Left forelimb (tissue), 1 donor: Measurements from ENCODE around the gene FBXL20.
"Not testable (repeated sequence)": the region's sequence is repeated elsewhere in the genome, so short reads cannot be mapped to it uniquely, and the experiment has no call there.

Experiments
- DNase-seq: peaks from one replicate; pipeline ENCODE4 v3.0.0-alpha.2; 2018; ENCODE audit warnings: low spot score

The FBXL20 gene, protein sequence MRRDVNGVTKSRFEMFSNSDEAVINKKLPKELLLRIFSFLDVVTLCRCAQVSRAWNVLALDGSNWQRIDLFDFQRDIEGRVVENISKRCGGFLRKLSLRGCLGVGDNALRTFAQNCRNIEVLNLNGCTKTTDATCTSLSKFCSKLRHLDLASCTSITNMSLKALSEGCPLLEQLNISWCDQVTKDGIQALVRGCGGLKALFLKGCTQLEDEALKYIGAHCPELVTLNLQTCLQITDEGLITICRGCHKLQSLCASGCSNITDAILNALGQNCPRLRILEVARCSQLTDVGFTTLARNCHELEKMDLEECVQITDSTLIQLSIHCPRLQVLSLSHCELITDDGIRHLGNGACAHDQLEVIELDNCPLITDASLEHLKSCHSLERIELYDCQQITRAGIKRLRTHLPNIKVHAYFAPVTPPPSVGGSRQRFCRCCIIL

DNA sequence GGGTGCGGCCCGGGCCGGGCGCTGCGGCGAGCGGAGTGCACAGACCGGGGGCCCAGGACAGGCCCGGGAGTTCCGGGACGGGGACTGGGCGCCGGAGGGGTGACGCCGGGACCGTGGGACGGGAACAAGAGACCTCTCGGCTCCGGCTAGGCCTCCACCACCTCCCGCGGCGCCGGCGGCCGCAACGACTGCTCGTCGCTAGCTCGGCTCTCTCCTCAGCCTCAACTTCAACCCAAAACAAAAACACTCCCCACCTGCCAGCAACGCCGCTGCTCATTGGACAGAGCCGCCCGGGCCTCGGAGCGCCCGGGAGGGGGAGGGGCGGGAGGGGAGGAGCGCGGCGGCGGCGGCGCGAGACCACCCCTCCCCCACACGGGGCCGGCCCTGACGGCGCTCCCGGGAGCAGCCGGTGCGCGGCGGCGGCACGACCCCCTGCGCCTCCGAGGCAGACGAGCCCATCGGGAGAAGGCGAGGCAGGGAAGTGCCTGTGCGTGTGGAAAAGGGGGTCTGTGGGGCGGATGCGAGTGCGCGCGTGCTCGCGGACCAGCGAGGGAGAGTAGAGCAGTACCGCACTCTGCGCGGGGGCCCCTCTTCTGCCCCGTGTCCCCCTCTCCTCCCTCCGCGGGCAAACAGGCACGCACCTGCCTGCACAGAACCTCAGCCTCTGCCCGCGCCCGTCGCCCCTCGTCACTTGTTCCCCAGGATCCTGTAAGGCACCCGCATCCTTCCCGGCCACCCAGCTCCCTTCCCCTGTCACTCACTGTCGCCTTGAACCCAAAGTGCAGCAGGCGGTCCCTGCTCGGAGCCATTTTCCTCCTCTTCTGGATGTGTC is at the start of gene FBXL20:
Gene FBXL20, minus strand, starts transcription at position 215 of the 832 bp plus-strand sequence. CDS start 224 bp downstream, outside the sequence.
- peak; percentile 96 for DNase-seq

DNA sequence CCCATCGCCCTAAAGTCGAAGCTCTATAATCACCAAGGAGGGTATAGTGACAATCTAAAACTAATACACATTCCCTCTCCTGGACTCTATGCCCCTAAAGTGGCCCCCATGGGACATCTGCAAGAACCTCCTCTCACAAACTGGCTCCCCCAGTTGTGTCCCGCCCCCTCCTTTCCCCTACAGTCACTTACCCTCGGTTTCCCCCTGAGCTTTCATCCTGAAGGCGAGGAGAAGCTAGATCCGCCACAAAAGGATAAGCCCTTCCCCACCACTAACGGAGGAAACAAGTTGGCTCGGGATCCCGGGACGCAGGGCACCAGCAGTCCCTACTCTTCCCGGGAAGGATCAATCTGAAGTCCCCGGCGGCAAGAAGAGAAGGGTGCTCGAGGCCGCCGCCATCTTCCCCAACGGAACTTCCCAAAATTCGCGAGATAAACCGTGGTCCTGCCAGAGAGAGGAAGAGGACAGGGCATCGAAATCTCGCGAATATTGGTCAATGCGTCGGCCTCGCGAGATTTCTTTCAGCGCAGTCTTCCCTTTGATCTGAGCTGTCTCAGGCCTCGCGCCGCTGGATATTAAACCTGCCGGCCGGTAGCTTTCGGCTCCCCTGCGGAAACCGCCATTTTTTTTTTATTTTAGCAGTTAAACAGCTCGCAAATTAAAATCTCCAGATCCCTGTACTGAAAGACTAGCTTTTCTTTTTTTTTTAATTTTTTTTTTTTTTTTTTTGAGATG is 49.6 kb upstream of the FBXL20 start, which contains the start of gene MED1:
Gene MED1, minus strand, starts transcription at position 417 of the 735 bp plus-strand sequence. Its CDS starts 201 bp downstream, at position 216.
- peak; percentile 95 for DNase-seq

DNA sequence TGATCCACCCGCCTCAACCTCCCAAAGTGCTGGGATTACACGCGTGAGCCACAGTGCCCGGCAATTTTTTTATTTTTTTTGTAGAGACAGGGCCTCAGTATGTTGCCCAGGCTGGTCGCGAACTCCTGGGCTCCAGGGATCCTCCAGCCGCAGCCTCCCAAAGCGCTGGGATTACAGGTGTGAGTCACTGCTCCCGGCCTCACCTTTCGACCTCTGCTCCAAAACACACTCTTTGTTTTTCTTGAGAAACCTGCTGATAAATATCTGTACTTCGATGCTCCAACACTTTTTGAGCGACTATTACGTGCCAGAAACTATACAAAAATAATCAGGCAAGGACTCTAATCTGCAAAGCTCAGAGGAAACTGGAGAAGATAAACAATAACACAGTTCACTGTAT is 48.6 kb upstream of the FBXL20 start:
- no peak for DNase-seq

DNA sequence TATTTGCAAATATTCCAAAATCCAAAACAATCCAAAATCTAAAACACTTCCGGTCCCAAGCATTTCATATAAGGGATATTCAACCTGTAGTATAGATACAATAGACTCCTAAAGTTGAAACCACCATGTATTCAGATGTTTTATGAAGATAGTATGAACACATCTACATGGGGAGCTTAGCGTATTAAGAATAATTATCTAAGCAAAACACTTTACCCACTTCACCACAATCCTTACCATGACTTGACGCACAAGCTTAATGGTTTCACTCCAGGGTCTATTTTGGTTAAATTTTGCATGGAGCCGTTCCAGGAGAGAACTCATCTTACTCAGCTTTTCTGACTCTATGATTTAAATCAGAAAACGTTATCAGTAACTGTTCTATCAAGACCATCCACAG is 46.1 kb upstream of the FBXL20 start:
- no peak for DNase-seq

DNA sequence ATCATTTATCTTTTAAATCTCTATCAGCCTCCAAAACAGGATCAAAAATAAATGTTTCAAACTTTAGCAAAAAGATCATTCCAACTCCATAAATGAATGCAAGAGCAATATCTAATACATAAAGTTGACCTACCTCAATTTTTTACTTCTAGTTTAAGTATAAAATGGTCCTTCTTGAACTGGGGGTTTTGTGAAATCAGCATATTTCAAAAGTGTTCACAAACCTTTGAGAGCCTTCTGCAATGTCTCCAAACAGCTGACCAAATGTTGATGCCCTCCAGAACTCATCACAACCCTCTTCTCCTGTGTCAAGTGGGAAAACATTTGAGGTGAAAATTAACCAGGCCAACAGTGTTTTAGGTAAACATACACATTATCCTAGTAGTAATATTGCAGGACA is 41.9 kb upstream of the FBXL20 start:
- DNase-seq = no peak

DNA sequence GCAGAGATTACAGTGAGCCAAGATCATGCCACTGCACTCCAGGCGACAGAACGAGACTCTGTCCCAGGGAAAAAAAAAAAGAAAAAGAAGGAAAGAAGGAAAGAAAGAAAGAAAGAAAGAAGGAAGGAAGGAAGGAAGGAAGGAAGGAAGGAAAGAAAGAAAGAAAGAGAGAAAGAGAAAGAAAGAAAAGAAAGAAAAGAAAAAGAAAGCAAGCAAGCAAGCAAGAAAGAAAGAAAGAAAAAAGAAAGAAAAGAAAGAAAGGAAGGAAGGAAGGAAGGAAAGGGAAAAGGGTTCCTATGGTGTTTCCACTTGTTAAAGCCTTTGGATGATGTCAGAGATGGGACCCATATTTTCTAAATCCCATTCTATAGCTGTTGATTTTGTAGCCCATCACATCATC is 38.4 kb upstream of the FBXL20 start:
- DNase-seq = not testable (repeated sequence)

DNA sequence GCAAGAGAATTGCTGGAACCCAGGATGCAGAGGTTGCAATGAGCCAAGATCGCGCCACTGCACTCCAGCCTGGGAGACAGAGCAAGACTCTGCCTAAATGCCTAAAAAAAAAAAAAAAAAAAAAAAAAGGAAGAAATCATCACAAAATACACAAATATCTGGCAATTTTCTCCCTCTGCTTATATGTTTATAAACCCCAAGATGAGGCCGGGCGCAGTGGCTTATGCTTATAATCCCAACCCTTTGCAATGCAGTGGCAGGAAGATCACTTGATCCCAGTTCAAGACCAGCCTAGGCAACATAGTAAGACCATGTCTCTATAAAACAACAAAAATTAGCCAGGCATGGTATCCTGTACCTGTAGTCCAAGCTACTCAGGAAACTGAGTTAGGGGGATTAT is 28.2 kb upstream of the FBXL20 start:
- no peak for DNase-seq

DNA sequence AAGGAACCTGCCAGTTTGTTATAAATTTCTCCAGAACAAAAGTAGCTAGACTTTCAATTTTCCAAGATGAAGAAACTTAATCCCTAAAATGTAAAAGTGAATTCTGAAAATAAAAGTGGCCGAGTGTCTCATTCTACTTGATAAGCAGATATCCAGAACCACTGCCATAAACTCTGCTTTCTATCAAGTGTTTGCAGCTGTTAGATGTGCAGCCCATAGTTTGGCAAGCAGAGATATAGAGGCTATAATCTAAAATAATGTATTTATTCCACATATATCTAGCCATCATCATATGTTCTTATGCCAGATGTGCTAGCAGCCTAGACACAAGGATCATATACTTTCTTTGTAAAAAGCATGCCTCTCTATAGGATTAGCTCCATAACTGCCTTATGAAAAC is 14.7 kb upstream of the FBXL20 start:
- no peak for DNase-seq

DNA sequence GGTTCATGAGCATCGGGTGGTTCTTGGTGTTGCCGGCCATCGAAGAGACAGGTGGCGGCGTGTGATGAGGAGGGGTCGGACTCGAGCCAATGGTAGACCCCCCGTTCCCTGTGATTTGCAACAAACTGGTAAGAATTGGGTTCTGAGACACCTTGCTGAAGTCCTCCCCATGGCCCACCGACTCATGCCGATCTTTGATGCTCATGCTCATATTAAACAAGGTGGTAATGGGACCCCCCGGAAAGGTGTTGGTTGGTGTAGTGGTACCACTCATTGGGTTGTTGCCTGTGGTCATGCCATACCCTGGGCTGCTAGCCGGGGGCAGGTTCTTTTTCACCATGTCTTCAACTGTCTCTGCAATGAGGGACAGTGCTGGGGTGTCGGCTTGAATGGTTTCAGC is 8.9 kb upstream of the FBXL20 start:
- no peak for DNase-seq

DNA sequence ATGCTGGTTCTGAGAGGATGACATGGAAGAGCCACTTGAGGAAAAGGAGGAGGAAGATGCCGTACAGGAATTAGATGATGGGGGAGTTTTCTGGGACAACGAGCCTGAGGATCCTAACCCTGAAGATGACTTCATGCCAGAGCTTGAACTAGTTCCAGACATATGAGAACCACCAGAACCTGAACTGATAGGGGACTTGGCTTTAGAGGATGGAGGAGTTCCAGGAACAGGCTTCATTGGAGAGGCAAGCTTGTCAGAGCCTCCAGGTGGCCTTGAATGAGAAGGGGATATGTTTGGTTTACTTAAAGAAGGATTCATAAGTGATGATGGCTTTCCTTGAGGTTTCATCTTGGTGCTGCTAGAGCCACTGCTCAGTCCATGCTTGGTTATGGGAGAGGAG is 6.9 kb upstream of the FBXL20 start:
- DNase-seq = no peak

DNA sequence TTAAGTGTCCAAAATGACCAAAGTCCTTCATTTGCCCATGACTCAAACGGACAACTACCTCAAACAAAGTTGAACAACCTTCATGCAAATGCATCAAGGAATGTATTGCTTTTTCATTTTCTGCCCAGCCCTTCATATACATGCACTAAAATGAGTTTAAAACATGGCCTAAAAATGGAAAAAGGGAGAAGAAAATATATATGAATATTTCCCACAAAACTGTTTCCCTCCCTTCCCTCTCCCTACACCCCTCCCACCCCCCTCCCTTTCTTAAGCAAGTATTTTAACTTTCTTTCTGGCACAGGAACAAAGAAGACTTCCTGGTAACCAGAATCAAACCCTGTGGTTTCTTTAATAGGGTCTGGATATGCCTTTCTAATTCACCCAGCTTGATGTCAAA is 5.5 kb upstream of the FBXL20 start:
- DNase-seq = no peak

DNA sequence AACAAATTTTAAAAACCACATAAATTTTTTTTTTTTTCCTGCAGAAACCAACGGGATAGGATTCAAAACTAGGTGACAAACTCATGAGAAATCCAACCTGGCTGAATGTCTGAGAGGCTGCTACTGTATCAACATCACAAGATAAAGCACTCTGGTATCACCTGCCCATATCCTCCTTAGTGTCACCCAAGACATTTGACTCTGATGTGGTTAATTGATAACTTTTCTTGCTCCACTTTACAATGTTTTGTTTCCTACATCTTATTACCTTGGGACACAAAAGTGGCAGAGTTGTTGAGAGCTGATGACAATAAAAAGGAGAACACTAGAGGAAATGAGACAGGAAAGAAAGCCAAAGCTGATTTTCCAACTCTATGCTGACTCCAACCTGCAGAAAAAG is 4.0 kb upstream of the FBXL20 start:
- no peak for DNase-seq

DNA sequence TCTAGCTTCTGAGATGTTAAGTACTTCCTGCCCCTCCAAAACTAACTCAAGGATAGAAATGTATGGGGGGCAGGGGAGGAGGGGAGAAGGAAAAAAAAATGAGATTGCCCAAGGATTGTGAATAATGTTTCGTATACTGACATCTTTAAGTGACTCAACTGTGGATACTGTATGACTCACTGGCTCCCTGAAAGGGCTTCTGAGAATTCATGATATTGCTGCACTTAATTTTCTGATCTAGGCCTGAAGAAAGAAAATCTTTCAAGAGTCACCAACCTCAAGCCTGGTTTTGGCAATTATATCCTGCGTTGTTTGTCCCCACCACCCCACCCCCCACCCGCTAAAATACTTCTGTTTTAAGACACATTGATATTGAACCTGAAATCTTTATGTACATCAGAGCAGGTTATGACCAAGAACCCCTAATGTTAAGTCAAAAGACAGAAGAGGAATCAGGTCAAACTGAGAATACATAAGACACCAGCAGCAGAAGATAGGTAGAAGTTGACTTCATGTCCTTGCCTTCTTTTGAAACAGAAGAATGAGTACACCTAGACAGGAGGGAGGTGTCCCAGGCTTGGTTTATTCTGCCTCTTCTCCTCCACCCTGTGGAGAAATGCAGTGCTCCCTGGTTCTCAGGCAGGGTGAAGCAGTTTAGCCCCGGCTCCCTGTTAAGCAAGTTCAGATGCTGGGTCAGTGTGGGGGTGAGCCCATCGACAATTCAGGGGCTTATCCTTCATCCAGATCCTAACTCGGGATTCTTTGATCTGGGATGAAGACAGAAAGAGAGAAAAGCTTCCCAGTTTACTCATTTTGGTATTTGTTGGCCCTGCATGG is 3.3 kb upstream of the FBXL20 start:
- DNase-seq = no peak

DNA sequence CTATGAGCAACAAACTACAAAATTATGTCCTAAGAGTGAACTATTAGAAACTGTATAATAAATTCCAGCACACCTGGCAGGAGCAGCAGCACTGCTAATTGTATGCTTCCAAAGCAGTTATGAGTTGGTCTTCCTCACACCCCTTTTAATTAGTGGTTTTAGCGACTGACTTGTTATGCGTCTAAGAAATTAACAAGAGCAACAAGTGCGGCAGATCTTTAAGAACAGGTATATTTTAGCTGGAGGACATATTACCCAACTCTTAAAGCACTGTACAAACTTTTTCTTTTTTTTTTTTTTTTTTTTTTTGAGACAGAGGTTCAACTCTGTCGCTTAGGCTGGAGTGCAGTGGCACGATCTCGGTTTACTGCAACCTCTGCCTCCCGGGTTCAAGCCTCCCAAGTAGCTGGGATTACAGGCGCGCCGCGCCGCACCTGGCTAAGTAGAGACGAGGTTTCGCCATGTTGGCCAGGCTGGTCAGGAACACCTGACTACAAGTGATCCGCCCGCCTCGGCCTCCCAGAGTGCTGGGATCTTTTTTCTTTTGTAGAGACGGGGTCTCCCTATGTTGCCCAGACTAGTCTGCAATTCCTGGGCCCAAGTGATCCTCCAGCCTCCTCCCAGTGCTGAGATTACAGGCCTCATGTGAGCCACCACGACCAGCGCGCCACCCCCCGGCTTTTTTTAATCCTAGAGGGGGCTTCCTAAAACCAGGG is 1.6 kb upstream of the FBXL20 start:
- no peak for DNase-seq

DNA sequence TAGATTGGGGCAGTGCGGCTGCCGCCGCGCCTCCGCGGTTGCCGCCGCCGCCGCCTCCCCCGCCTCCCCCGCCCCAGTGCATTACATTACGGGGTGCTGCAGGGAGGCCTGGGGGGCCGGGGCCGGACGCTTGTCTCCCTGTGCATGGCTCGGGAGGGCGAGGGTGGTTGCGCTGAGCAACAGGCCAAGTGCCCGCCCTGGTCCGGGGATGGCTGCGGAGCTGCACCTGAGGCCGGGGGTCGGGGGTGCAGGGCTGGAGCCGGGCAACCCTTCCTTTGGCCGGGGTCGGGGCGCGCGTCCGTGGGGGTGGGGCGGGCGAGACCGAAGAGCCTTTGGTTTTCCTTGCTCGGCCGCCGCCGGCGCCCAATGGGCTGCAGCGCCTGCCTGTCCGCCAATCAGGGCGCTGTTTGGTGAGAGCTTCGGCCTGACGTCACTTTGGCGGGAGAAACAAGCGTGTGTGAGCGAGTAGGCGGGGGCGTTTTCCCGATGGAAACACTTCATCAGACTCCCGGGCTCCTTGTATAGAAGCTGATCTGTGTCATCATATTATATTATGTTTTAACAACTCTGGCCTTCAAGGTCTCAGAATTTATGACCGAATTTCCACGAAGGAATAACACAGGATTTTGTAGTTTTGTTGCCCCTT is 941 bp upstream of the FBXL20 start:
- DNase-seq = peak; percentile 91

DNA sequence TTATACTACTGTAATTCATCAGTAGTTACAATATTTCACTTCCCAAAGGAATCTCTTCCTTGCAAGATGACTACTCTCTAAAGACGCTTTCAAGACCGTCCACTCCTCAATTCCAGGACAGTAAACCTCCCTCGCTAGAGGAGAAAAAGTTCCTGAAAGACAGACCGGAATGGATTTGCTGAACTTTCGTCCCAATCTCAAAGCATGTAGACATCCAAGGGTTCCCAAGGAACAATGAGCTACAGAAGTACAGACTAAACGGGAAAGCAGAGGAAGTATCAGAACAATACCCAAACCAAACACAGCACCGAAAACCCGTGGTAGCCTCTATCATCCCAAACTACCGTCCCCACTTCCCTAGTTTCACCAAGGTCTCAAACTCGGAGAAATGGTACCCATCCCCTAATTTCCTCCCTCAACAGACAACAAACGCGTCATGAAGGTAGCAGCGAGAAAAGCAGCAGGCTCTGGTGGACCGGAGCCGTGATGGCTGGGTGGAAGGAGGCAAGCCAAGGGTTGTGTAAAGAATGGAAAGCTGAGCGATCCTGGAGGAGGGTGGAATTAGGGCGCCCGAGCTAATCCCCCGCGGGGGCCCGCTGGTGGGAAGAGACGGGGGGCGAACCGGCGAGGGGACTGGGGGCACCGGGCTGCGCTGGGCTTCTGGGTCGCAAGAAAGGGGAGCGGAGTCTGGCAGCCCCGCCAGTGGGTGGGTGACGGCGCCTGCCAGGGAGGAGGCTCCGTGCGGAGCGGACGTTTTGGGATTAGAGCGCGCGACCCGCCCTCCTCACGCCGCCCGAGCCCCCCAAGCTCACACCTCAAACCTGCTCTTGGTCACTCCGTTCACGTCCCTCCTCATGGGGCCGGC is 647 bp downstream of the FBXL20 start:
- DNase-seq = no peak

DNA sequence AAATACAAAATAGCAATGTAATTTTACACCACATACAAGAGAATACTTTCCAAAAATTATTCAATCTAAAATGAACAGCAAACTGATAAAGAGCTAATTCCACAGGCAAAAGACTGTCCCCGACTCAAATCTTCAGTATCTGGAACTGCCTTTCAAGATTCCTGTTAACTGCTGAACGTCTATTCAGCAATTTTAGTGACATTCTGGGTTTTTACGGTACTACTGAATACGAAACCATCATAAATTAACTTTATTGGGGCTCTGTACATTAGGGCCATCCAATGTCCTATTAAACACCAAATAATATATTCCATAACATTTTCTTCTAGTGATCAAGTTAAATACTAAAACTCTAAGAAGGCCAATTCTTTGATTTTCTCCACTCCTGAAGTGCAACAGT is 1.6 kb downstream of the FBXL20 start:
- DNase-seq = no peak

DNA sequence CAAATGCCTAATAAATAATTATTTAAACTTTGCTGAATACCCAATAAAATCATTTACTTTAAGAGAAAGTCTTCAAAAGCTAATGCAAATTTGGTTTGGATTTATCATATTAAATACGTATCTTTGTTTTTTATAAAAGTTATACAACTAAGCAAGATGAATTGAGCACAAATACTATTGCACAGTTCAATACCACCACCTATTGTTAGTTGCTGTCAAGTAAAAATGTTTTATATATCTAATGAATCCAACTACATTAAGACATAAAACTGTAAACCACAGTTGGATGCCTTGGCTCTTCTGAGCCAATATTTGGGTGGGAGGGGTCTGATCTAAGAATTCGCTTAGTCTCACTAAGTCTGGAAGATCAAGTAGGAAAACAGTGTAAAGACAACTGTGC is 7.7 kb downstream of the FBXL20 start:
- DNase-seq = no peak

DNA sequence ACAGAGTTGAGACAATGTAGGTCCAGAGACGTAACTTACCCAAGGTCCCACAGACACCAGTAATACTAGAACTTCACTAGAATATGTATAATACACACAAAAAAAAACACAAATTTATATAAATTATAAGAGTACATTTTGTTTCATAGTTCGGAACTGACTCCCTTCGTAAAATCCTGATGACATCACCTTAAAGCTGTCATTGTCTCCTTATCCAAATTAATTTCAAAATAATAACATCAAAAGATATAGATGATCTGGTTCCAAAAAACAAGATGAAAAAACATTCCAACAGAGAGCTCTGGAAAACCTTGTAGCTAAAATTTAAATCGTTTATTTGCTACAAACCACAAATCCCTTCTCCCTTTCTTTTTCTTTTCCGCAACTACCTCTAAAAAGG is 10.0 kb downstream of the FBXL20 start:
- DNase-seq = no peak
